Measurements from ENCODE around the gene MYO1E.

MYO1E gene

DNA sequence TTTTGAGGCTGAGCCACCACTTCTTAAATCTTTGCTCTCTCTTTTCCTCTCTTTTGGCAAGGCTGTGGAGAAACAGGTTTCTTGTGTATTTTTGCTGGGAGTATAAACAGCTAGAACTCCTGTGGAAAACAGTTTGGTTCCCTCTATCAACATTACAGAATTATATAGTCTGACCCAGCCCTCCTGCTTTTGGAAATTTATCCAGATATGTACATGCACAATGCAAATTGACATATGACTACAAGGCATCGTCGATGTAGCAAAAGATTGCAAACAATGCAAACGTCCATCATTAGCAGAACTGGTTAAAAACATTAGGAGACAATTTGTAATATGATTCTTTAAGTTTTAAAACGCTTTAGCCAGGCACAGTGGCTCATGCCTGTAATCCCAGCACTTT, 12.5 kb upstream of the MYO1E start:
- no peak for DNase-seq

DNA sequence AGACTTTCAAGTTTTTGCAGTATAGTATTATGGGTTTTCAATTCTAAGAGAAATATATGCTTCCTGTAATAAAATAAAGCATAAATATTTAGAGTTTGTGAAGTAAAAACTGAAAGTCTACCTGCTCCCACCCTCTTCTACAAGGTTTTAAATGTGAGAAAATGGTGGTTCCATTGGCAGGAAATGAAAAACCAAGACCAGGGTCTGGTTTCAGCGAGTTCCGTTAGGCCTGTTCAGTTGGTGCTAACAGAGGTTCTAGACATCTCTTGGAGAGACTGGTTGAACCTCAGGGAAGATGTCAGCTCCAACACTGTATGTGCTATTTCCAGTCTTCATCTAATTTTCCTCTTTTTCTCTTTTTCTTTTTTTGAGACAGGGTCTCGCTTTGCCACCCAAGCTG, 11.8 kb upstream of the MYO1E start:
- DNase-seq, result no peak

DNA sequence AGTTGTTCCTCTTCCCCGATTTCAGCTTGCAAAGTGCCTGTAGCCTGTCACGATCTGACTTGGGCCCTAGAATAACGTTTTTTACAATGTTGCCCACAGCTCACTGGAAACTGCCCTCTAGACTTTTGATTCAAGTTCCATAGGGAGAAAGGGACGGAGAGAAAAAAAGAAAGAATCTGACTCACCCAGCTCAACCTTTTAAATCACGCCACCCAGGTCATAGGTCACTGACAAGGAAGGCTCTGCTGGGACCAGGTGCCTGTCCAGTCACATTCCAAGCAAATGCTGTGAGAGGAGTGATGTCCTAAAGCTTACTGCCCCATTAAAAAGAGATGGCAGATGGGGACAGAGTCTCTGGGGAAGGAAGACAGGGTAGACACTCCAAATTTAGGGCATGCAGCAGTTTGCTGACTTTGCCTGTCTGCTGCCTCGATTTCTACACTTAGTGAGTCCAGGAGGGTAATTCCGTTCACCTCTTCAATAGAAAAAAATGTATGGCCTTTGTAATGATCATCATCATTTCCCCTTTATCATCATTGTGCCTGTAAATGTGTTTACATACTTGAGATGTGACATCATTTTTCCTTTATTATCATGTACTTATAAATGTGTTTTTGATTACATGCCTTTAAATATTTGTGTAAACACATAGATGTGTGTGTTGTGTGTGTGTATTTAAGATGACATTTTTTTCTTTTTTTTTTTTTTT, 8.4 kb upstream of the MYO1E start:
- no peak for DNase-seq

DNA sequence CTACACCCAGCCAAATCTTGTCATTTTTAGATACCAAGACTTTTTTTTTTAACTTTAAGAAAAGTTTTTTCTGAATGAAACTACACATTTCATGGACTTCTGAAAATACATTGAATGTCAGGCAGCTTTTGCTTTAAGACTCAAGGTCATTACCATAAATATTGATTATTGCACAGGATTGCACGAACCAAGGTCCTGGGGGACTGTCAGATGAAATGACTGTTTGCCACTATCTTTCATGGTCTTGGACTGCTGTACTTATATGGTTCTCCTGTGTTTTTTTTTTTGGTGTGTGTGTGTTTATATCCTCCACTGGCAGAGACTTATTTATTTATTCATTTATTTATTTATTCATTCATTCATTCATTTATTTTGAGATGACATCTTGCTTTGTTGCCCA, 6.9 kb upstream of the MYO1E start:
- no peak for DNase-seq

DNA sequence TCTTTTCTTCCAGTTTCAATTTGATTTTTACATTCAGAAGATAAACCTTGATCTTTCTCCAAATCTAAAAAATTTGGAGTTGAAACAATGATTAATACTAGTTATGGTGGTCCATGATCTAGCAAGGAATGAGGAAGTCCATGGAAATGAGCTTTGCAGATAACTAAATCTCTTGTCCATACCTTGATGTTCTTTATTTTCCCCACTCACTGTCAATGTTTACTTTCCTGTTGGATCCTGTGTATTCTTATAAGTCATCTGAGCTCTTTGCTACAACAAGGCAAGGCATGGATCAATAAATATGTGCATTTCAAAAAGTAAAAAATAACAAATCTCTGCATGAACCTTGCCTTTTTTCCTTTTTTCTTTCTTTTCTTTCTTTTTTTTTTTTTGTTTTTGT, 6.2 kb upstream of the MYO1E start:
- no peak for DNase-seq

DNA sequence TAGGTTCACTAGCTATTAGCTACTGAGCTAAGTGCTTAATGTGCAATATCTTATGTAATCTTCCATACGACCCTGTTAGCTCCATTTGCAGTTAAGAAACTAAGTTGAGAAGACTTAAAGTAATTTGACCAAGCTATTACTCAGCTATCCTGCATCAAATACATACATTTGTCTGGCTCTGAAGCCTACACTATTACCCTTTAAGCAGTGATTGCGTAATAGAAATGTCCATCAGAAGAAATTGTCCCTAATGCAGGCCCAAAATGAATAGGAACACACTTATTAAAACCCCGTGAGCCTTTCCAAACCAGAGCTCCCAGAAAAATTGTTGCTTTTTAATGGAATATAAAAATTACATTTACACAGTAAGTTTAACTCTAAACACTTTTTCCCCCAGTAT, 5.3 kb upstream of the MYO1E start:
- no peak for DNase-seq

DNA sequence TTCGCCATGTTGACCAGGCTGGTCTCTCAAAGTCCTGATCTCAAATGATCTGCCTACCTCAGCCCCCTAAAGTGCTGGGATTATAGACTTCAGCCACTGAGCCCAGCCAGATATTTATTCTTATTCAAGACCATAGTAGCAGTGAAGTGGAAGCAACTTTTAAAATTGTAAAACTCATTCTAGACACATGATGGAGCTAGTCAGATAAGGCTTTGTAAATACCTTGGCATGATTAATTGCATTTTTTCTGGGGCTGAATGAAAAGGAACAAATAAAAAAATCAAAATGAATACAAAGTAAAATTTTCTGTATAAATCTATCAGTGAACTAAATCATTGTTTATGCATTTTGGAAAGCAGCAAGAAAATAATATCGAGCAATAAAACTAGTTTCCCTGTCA, 4.1 kb upstream of the MYO1E start:
- DNase-seq, result no peak

DNA sequence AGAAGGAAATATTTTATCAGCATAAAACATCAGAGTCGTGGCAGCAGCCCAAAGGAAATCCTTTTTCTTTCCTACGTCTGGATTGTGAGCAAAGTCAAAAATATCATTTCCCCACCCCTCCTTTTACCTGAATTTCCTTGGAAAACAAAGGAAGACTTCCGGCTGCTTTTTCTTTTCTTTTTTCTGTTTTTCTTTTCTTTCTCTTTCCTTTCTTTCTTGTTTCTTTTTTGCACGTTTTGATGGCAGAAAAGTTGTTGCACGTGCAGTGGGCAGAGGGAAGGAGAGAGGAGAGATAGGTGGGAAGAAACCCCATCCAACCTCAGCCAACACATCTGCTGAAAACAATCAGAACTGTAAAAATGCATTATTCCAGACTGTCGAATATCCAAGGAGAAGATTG, 544 bp upstream of the MYO1E start:
- DNase-seq, result no peak

DNA sequence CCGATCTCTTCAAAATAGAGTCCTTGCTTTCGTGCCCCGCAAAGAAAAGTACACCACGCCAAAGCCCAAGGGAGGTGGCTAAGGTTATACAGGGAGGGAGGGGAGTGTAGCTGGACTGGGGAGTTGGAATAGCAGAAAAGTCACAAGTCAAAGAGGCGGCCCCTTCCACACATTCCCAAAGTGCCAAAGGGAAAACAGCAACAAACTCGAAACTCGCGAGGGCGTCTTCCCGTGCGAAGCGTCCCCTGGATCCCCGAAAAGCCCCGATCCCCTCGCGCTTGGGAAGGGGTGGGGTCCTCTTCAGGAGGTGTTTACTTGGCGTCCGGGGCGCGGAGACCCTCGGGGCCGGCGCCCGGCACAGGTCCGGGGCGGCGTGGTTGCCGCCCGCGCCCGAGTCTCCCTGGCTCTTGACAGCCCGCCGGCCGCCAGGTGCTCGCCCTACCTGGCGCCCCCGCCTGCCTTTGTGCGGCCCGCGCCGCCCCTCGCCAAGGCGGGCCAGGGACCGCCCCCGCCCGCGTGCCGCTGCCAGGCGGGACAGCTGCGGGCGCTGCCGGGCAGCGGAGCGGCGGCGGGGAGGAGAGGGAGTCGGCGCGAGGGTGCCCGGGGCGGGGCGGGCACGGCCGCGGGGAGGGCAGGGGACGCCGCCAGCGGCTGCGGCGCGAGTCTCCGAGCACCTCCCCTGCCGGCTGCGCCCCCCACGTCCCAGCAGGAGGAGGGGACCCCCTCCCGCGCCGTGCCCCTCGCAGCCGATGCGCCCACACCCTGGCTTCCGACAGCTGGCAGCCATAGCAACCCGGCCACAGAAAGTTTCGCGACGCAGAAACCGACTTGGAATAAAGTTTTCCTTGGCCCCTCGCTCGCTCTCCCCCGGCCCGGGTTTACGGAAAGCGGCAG, 966 bp downstream of the MYO1E start:
- DNase-seq, result no peak

DNA sequence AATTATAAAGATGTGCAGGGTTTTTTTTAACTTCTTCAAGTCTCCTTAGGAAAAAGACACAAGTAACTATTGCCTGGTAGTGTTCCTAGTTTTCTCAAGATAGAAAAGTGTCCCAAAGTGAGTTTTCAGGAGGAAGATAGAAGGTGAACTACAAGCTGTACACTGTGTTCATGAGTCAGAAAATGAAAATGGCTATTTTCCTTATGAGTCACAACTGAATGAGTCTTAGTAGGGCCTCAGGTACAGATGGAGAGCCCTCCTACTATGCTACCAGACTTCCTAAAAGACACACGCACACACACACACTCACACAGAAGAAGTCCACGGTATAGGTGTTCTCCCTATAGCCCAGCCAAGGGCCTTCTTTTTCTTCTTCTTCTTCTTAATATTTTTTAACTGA, 3.1 kb downstream of the MYO1E start:
- no peak for DNase-seq

DNA sequence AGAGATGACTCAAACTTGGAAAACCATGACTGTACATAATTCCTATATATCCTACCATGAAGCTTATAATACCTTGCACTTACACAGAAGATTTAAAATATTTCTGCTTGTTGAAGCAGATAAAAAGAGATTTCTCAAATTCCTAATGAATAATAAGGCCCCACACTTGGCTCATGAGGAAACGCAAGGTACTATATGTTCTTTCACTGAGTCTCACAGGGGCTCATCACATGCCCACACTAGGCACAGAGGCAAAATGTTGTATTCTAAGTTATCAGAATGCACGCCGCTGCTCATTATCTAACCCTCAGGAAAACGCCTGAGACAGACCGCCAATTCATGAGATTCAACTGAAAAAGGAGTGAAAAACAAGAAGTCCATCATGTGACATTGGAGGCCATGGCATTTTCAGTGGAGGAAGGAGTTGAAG, 5.6 kb downstream of the MYO1E start:
- DNase-seq, result no peak

DNA sequence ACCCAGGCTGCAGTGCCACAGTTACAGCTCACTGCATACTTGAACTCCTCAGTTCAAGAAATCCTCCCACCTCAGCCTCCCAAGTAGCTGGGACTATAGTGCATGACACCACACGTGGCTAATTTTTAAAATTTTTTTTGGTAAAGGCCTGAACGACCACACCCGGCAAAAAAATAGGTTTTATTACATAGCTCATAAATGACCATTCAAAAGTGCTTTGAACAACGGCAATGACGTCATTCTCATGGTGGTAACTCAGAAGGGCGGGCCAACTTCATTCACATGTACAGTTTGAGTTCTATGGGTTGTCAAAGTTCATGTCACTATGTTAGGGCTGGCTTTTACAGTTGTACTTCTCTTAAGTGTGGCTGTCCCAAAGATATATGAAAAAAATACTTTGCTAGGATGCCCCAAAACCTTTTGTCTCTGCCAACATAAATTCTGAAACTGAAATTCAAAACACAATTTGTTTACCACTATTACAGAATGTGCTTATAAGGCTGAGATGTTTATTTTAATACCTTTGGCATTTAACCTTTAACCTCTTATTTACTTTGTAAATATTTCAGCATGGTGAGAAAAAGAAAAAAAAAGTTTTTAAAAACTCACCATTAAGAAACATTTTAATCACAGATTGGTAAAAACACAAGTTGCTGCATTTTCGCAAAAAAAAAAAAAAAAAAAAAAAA, 6.2 kb downstream of the MYO1E start:
- no peak for DNase-seq

DNA sequence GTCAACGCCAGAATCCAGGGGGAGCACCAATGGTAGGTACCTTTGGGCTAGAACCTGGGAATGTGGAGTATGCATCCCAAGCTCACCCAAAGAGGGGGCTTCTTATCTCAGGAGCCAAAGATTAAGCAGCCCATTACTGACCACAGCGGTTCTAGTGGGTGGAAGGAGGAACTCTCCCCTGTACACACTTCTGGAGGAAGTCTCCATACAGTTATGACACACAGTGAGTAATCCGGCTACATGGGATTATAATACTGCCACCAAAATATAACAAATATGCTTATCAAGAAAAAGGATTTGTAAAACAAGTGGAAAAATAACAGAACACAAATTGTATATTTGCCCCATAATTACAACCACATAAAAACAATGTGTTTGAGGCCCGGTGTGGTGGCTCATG, 8.4 kb downstream of the MYO1E start:
- no peak for DNase-seq

DNA sequence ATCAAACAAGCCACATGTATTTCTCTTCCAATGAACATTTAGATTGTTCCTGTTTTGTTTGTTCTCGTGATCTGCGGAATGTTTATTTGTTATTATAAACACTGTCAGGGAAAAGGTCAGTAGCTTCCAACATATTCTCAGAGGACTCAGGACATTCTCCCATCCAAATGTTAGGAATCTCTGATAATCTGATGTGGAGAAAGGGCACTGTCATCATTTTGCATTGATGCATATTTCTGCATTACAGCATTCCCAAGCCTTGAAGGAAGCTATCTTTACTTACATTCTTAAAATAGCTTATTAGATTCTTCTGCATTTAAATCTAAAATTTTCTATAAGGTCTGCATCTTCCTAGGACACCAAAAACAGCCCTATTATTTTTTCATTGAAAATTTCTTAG, 10.3 kb downstream of the MYO1E start:
- no peak for DNase-seq

DNA sequence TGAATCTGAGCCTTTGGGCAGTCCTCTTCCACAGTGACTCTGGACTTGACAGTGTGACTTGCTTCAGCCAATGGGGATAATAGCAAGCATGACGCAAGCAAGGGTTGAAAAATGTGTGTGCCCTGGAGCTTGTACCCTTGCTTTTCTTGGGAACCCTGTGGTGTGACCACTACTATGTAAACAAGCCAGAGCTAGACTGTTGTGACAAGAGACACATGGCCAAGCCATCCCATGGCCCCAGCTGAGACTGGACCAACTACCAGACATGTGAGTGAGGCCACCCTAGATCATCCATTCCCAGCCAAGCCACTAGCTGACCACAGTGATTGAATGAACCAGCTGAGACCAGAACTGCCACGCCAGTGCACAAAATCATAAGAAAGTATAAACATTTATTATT, 11.8 kb downstream of the MYO1E start:
- no peak for DNase-seq

DNA sequence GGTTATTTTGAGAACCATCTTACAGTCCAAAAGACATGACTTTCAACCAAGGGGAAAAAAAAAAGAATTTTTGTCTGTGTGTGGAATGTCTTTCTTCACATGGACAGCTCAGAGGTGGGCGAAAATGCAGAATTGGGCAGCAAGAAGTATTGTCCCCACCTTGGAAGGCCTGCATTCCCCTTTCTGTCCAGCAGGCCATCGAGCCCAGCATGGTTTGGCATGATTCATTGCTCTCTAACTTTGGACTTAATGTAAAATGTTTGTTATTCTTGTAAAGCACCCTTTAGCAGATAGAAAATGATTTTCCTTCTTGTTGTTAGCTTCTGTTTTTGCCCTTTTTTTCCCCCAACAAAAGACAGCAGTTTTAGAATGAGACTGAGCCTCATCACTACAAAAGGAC, 12.4 kb downstream of the MYO1E start:
- no peak for DNase-seq

DNA sequence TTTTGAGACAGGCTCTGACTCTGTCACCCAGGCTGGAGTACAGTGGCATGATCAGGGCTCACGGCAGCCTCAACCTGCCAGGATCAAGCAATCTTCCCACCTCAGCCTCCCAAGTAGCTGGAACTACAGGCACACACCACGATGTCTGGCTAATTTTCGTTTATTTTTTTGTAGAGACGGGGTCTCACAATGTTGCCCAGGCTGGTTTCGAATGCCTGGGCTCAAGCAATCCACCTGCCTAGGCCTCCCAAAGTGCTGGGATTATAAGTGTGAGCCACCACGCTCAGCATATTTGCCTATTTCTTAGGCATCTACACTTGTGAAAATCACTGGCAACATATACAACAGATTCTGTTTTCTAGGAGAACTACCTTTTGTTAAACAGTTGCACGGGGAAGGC, 16.9 kb downstream of the MYO1E start:
- no peak for DNase-seq

DNA sequence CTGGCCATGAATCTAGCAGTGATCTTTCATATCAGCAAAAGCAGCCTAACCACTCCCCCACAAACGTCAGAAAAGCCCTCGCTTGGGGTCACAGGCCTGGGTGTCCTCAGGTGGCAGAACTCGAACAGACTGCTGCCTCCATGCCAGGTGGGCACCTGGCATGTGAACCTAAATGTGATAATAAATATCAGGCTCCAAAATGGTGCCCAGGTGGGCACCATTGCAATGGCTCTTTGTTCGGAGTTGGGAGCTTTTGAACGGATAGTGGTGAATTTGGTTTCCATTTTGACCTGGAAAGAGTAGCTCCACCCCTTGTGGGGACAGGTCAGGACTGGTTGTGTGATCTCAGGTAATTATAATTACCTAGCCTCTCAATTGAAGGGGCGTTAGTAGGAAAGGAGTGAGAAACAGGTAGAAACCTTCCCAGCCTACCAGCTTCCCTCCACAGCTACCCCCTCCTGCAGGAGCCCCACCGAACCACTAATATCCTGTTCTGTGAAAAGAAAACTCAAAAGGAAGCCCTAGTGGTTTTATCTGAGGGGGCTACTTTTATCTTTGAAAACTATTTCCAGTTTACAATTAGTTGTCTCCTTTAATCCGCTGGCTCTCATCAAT, 18.1 kb downstream of the MYO1E start:
- no peak for DNase-seq

DNA sequence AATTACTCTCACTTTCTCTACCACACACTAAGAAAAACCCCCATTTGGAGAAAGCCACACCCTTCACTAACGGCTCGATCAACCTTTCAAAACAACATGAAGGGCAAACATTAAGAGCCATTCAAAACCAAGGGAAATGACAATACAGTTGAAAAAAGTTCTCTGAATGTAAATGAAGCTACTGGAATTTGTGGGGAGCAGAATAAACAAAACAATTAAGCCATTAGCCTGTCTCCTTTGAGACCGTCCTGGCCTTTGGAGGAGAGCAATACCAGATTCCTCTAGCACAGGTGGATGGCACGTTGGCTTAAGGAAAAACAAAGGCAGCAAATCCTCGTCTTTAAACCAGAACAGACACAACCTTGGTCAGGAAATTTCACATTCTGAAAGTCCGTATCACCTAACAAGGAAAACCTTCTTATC, 18.7 kb downstream of the MYO1E start:
- DNase-seq, result no peak

DNA sequence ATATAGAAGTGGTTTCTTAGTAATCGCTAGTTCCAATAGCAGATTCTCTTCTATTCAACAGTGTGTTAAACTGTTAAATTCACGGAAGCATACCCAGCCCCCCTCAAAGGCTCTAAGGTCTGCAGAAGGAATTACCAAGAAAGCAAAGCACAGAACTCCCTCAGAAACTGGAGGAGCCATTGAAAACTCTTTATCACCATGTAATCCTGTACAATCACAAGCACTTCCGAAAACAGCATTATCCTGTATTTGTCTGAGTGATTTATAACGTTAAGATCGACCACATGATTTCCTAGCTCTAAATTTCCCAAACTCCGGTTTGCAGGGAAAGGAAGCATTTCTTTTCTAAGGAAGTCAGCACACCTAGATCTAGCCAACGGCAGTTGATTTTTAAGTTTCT, 20.0 kb downstream of the MYO1E start:
- DNase-seq, result no peak

DNA sequence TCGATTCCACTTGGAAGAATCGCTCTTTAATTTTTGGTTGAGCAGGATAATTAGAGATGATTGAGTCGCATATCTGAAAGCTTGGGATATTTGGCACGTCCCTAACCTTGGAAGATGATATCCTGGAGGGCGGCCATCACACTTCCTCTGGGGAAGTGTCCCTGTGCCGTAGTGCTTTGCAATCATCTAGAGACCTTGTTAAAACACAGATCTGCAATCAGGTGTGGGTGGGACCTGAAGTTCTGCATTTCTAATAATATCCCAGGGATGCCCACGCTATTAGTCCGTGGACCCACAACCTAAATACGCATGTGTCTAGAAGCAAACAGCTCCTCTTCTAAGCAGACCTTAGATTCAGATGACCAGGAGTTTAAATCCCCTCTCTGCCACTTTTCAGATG, 20.5 kb downstream of the MYO1E start:
- DNase-seq, result no peak

DNA sequence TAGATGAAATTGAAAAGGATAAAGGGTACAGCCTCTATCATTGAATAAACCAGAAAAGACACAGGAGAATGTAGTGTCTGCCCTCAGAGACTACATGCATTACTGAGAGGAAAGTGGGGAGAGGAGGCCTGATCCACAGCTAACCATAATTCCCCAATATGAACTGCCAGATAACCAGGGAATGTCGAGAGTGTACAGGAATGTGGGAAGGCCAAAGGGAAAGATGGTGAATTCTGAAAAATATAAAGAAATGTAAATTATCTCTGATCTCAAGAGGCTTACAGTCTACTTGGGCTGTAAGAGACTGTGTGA, 22.3 kb downstream of the MYO1E start:
- no peak for DNase-seq

DNA sequence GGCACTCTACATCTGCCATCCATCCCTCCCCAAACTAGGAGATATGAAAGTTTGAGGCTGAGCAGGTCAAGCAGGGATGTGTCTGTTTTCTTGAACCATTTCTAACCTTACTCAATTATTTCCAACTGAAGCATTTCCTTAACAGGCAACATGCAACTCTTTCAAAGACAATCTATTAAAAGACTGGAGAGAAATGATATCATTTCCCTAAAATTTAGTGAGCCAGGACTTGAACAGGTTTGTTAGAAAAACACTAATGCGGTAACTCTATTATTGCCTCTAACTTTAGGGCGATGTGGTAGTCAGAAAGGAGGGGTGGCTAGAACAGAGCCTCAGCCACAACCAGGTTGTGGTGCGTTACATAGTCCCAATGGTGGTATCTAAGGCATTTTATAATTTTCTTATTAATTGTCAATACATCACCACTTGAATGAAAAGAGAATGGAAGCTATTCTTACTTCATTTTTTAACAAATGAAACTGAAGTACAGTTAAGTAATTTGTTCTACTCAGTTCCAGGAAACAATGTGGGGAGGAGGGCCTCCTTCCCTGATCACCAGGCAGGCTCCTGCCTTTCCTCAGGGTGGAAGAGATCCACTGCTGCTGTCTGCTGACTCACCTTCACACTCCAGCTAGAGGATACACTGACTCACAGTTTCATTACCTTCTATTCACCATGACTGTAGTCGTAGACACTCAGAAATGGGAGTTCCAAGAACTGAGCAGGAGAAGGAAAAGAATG, 22.8 kb downstream of the MYO1E start:
- no peak for DNase-seq

All from NCI-H187 treated with DMSO at 0.1 percent for 48 hours (cell line).